DND-41 (cell line): Measurements from ENCODE around the gene ZNF324.
"Not testable (repeated sequence)": the region's sequence is repeated elsewhere in the genome, so short reads cannot be mapped to it uniquely, and the experiment has no call there.

Experiments
- ATAC-seq: fragments of 200-7000 bp; cut with Tn5 transposase; 3 replicates; pipeline ENCODE4 v1.9.1; 2021; ENCODE audit warnings: low read depth; ENCODE audit not compliant: insufficient read depth
- DNase-seq: peaks from one replicate; pipeline ENCODE4 v3.0.0-alpha.2; 2020
- H2AFZ ChIP-seq: 2 replicates; pipeline ENCODE4 v1.6.0; 2012; ENCODE audit warnings: low read depth, low read length
- H3K27ac ChIP-seq: 2 replicates; pipeline ENCODE4 v1.5.1; 2012; ENCODE audit warnings: low read length, inconsistent platforms
- H3K27me3 ChIP-seq: fragments of 200-600 bp; sonication (generic); 2 replicates; pipeline ENCODE4 v1.6.0; 2012; ENCODE audit warnings: low read length, mild to moderate bottlenecking, inconsistent platforms; ENCODE audit not compliant: insufficient read depth, poor library complexity
- H3K36me3 ChIP-seq: 2 replicates; pipeline ENCODE4 v1.5.1; 2012; ENCODE audit warnings: low read length, inconsistent platforms; ENCODE audit not compliant: insufficient read depth
- H3K4me1 ChIP-seq: 2 replicates; pipeline ENCODE4 v1.5.1; 2012; ENCODE audit warnings: mild to moderate bottlenecking, low read length; ENCODE audit not compliant: insufficient read depth
- H3K4me2 ChIP-seq: 2 replicates; pipeline ENCODE4 v1.6.0; 2012; ENCODE audit warnings: mild to moderate bottlenecking, moderate library complexity, low read length, inconsistent platforms; ENCODE audit not compliant: insufficient read depth
- H3K4me3 ChIP-seq, 2 experiments: fragments of 200-600 bp in 1 of 2; shearing (Covaris generic) in 1 of 2; 2 replicates each; pipeline ENCODE4 v1.5.1; 2012 to 2016; ENCODE audit warnings: inconsistent platforms in 2 of 2, low read length in 2 of 2, mild to moderate bottlenecking in 2 of 2, low read depth in 1 of 2, moderate library complexity in 1 of 2
- H3K79me2 ChIP-seq: 2 replicates; pipeline ENCODE4 v1.6.0; 2012; ENCODE audit warnings: low read length, inconsistent platforms; ENCODE audit not compliant: insufficient read depth
- H3K9ac ChIP-seq: 2 replicates; pipeline ENCODE4 v1.6.0; 2012; ENCODE audit warnings: low read depth, mild to moderate bottlenecking, inconsistent platforms, low read length, moderate library complexity
- H3K9me3 ChIP-seq: 2 replicates; pipeline ENCODE4 v1.5.1; 2012; ENCODE audit warnings: low read length, moderate library complexity, mild to moderate bottlenecking, inconsistent platforms; ENCODE audit not compliant: insufficient read depth, severe bottlenecking
- H4K20me1 ChIP-seq: 2 replicates; pipeline ENCODE4 v1.6.0; 2012; ENCODE audit warnings: low read length; ENCODE audit not compliant: insufficient read depth
- EZH2 ChIP-seq: IDR thresholded peaks from 3 replicates; pipeline ENCODE4 v1.6.1; 2012; ENCODE audit warnings: borderline replicate concordance, low read depth, mild to moderate bottlenecking, moderate library complexity, low read length, inconsistent platforms; ENCODE audit not compliant: severe bottlenecking
- TF ChIP-seq, protein P1 (sequence below): IDR thresholded peaks from 2 replicates; pipeline ENCODE4 v1.5.1; 2012; ENCODE audit warnings: borderline replicate concordance, low read length, moderate library complexity, mild to moderate bottlenecking; ENCODE audit not compliant: poor library complexity, severe bottlenecking; ENCODE audit errors: extremely low read depth

The ZNF324 gene

DNA sequence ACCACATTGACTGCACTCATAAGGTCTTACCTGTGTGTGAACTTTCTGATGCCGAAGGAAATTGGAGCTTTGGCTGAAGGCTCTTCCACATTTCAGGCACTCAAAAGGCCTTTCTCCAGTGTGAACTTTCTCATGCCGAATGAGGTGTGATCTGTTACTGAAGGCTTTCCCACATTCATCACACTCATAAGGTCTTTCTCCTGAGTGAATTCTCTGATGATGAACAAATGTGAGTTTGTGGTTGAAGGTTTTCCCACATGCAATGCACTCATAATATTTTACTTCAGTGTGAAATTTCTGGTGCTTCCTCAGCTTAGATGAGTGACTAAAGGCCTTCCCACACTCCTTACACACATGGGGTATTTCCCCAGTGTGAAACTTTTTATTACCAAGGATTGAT is 32.7 kb upstream of the ZNF324 start:
- Histone ChIP-seq H4K20me1 (no peaks in the 10 kb centered on the region), H3K4me3 (no peak overlapping the region), H3K79me2 (no peaks in the 10 kb centered on the region), H3K4me1 (no peaks in the 10 kb centered on the region), H2AFZ (no peak overlapping the region), H3K4me2 (no peak overlapping the region), H3K9ac (no peak overlapping the region), H3K9me3 (no peaks in the 10 kb centered on the region), H3K27me3 (no peaks in the 10 kb centered on the region), H3K27ac (no peak overlapping the region), H3K36me3 (no peaks in the 10 kb centered on the region)
- DNase-seq (no peak), ATAC-seq (no peak)
- no peak for TF ChIP-seq EZH2
- TF ChIP-seq, protein P1, sequence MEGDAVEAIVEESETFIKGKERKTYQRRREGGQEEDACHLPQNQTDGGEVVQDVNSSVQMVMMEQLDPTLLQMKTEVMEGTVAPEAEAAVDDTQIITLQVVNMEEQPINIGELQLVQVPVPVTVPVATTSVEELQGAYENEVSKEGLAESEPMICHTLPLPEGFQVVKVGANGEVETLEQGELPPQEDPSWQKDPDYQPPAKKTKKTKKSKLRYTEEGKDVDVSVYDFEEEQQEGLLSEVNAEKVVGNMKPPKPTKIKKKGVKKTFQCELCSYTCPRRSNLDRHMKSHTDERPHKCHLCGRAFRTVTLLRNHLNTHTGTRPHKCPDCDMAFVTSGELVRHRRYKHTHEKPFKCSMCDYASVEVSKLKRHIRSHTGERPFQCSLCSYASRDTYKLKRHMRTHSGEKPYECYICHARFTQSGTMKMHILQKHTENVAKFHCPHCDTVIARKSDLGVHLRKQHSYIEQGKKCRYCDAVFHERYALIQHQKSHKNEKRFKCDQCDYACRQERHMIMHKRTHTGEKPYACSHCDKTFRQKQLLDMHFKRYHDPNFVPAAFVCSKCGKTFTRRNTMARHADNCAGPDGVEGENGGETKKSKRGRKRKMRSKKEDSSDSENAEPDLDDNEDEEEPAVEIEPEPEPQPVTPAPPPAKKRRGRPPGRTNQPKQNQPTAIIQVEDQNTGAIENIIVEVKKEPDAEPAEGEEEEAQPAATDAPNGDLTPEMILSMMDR, result no peak

DNA sequence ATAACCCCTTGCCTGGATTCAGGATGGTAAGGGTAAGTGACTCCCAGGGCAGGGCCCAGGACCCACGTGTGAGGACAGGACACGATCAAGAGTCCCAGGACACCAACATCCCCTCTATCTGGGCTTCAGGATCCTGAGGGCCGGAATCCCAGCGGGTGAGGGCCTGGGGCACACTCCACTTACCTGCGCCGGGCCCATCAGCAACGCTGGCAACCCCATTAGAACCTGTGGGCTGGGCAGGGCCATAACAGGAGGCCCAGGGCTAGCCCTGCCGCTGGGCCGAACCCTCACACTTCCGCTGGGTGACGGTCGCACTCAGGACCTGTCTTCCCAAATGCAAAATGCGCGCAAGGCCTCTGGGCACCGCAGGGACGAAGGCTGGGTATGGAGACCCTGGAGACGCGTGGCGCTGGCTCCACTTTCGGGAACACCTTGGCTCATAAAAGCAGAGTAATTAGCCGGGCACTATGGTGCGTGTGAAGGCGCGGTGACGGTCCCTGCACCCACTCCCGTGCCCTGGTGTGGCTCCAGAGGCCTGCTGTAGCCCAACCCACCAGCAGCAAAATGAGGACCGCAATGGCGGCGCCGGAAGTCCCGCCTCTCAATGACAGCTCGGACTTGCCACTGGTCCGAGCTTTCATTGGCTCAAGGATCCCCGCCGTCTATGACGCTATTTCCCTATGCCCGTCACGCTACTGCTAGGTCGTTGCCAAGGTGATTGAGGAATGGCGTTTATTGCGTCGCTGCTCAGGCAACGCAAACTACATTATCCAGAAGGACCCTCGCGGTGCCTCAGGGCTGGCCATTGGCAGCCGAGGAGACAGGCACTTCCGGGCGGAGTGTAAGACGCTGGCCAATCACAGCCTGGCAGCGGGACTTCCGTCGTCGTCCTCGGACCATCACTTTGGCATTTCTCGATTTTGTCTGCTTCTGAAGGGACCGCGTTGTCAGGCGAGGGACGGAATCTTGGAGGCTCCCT is 27.0 kb upstream of the ZNF324 start, which contains the start of gene ZNF132:
ZNF132 (minus strand) TSS at position 578 of the 979 bp plus-strand sequence; CDS start at position 246, 332 bp downstream.
- no peak within 1 kb of the TSS for H3K9ac ChIP-seq
- no peak for ATAC-seq

DNA sequence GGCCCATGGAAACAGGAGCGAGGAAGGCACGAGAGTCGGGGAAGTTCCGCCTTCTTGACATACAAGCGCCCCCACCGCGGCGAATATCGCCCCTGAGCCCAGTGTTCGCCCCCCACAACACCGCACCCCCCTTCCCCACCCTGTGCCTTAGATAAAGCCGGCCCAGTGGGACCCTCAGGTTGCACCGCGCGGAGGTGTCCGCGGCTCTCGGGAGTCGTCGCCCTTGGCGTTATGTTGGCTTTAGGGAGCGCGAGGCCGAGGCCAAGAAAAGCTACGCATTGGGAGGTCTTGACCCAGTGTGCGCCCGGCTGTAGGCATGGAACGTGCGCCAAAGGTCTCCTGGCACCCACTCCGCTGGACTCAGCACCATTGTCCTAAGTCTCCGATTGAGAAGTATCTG is 26.3 kb upstream of the ZNF324 start:
- H4K20me1 ChIP-seq, result no peaks in the 10 kb centered on the region
- H3K27me3 ChIP-seq, result no peaks in the 10 kb centered on the region
- no peak overlapping the region for H3K4me2 ChIP-seq
- no peak overlapping the region for H3K9ac ChIP-seq
- no peak overlapping the region for H3K4me3 ChIP-seq
- TF ChIP-seq, protein P1, result no peak
- no peak for TF ChIP-seq EZH2
- no peak overlapping the region for H3K27ac ChIP-seq
- no peaks in the 10 kb centered on the region for H3K79me2 ChIP-seq
- no peaks in the 10 kb centered on the region for H3K4me1 ChIP-seq
- H3K9me3 ChIP-seq, result no peaks in the 10 kb centered on the region
- H3K36me3 ChIP-seq, result no peaks in the 10 kb centered on the region
- DNase-seq (no peak), ATAC-seq (no peak)
- H2AFZ ChIP-seq, result no peak overlapping the region

More for the DNA sequence above, 27.0 kb upstream of the ZNF324 start, which contains the start of gene ZNF132:
- Histone ChIP-seq H3K4me3 (no peak within 1 kb of the TSS), H3K9me3 (no peaks in the 10 kb centered on the region), H3K79me2 (no peaks in the 10 kb centered on the region), H3K36me3 (no peaks in the 10 kb centered on the region), H3K4me2 (no peak within 1 kb of the TSS), H3K27me3 (no peaks in the 10 kb centered on the region), H2AFZ (no peak within 1 kb of the TSS), H3K4me1 (no peaks in the 10 kb centered on the region), H4K20me1 (no peaks in the 10 kb centered on the region), H3K27ac (no peak within 1 kb of the TSS)
- TF ChIP-seq, protein P1, result no peak
- no peak for TF ChIP-seq EZH2
- no peak for DNase-seq

DNA sequence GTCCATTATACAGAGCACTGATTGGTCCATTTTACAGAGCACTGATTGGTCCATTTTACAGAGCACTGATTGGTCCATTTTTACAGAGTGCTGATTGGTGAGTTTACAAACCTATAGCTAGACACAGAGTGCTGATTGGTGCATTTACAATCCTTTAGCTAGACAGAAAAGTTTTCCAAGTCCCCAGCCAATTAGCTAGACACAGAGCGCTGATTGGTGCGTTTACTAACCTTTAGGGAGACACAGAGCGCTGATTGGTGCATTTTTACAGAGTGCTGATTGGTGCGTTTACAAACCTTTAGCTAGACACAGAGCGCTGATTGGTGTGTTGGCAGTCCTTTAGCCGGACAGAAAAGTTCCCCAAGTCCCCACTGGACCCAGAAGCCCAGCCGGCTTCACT is 23.9 kb upstream of the ZNF324 start:
- H3K9me3 ChIP-seq, H3K4me3 ChIP-seq, H4K20me1 ChIP-seq, H3K36me3 ChIP-seq, H3K9ac ChIP-seq, H3K27me3 ChIP-seq, H3K27ac ChIP-seq, H3K79me2 ChIP-seq, H2AFZ ChIP-seq, ATAC-seq, DNase-seq, H3K4me1 ChIP-seq, H3K4me2 ChIP-seq: not testable (repeated sequence)

DNA sequence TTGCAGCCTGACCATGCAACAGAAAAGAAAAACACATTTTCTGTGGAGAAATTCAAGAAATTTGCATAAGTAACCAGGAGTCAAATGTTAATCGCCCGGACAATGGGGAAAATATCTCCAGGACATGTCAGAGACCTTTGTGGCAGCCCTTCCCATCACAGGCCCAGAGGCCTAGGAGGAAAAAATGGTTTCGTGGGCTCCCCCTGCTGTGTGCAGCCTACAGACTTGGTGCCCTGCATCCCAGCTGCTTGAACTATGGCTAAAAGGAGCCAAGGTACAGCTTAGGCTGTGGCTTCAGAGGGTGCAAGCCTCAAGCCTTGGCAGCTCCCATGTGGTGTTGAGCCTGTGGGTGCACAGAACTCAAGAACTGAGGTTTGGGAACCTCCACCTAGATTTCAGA is 18.0 kb upstream of the ZNF324 start:
- H3K9ac ChIP-seq, H3K36me3 ChIP-seq, H4K20me1 ChIP-seq, H3K4me2 ChIP-seq, ATAC-seq, H2AFZ ChIP-seq, H3K27ac ChIP-seq, H3K9me3 ChIP-seq, H3K27me3 ChIP-seq, DNase-seq, H3K4me3 ChIP-seq, H3K79me2 ChIP-seq: not testable (repeated sequence)
- H3K4me1 ChIP-seq, result peaks cover 18% of the 10 kb centered on the region

DNA sequence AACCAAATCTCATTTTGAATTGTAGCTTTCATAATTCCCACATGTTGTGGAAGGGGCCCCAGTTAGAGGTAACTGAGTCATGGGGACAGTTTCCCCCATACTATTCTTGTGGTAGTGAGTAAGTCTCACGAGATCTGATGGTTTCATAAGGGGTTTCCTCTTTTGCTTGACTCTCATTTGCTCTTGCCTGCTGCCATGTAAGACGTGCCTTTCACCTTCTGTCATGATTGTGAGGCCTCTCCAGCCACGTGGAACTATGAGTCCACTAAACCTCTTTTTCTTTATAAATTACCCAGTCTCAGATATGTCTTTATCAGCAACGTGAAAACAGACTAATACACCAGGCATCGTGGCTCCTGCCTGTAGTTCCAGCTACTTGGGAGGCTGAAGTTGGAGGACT is 16.9 kb upstream of the ZNF324 start:
- not testable (repeated sequence) for H3K9ac ChIP-seq, ATAC-seq, H3K27ac ChIP-seq, H3K4me2 ChIP-seq, H3K79me2 ChIP-seq, H2AFZ ChIP-seq, H4K20me1 ChIP-seq, H3K4me3 ChIP-seq, H3K27me3 ChIP-seq, DNase-seq, H3K9me3 ChIP-seq
- H3K4me1 ChIP-seq, result peaks cover 18% of the 10 kb centered on the region
- peaks cover 13% of the 10 kb centered on the region; the same call in 1 of the 2 replicates for H3K36me3 ChIP-seq
